Smooth muscle cell (in vitro differentiated cells): ENCODE results near the gene SPIN1. TPM values are rescaled to one million over a fixed set of nuclear protein-coding genes. Genes with fewer than 3 reads are reported as not detected.

ENCODE experiments used
- DNase-seq: peaks from one replicate; lab custom pipeline; 2025; ENCODE audit not compliant: unreplicated experiment; lab: John Stamatoyannopoulos, UW
- H2AFZ ChIP-seq: fragments of 200-600 bp; sonication (generic); 2 replicates; pipeline ENCODE4 v1.6.0; 2016; ENCODE audit warnings: antibody characterized with exemption, low read depth, mild to moderate bottlenecking
- H3F3A ChIP-seq: fragments of 200-600 bp; sonication (generic); 2 replicates; pipeline ENCODE4 v1.6.0; 2017; ENCODE audit warnings: antibody characterized with exemption, low read depth
- H3K27ac ChIP-seq: fragments of 200-600 bp; sonication (generic); 2 replicates; pipeline ENCODE4 v1.5.1; 2016; ENCODE audit warnings: low read depth, mild to moderate bottlenecking
- H3K27me3 ChIP-seq: fragments of 200-600 bp; sonication (generic); 2 replicates; pipeline ENCODE4 v1.6.1; 2016; ENCODE audit warnings: low read depth, mild to moderate bottlenecking
- H3K36me3 ChIP-seq: fragments of 200-600 bp; sonication (generic); 2 replicates; pipeline ENCODE4 v1.5.1; 2016; ENCODE audit warnings: low read depth
- H3K4me1 ChIP-seq: fragments of 200-600 bp; sonication (generic); 2 replicates; pipeline ENCODE4 v1.5.1; 2016; ENCODE audit warnings: low read depth
- H3K4me2 ChIP-seq: fragments of 200-600 bp; sonication (generic); 2 replicates; pipeline ENCODE4 v1.6.0; 2016; ENCODE audit warnings: mild to moderate bottlenecking
- H3K4me3 ChIP-seq: fragments of 200-600 bp; sonication (generic); 2 replicates; pipeline ENCODE4 v1.5.1; 2016; ENCODE audit warnings: mild to moderate bottlenecking
- H3K79me2 ChIP-seq: fragments of 200-600 bp; sonication (generic); 2 replicates; pipeline ENCODE4 v1.6.0; 2016; ENCODE audit warnings: low read depth, mild to moderate bottlenecking
- H3K9ac ChIP-seq: fragments of 200-600 bp; sonication (generic); 2 replicates; pipeline ENCODE4 v1.6.0; 2016; ENCODE audit warnings: low read depth
- H3K9me3 ChIP-seq: fragments of 200-600 bp; sonication (generic); replicated peaks from 2 replicates; pipeline ENCODE4 v1.5.1; 2016; ENCODE audit warnings: low read depth
- H4K20me1 ChIP-seq: fragments of 200-600 bp; sonication (generic); 2 replicates; pipeline ENCODE4 v1.6.0; 2016; ENCODE audit warnings: low read depth
- CTCF ChIP-seq: fragments of 200-600 bp; sonication (generic); IDR thresholded peaks from 2 replicates; pipeline ENCODE4 v1.5.1; 2017; ENCODE audit warnings: borderline replicate concordance, mild to moderate bottlenecking, antibody characterized with exemption; ENCODE audit not compliant: insufficient read depth, poor library complexity, severe bottlenecking
- WGBS: methylation state at CpG from one replicate; pipeline ENCODE4 v1.1.7; 2016; ENCODE audit warnings: low lambda C conversion rate; 5-methylcytosine and 5-hydroxymethylcytosine counted together
- polyA plus RNA-seq: library from polyadenylated mRNA; unstranded; fragments of >200 nt; fragmentation: Nextera tagmentation; extraction: Ambion mirVana; gene quantifications from 2 replicates; pipeline ENCODE4 v1.2.1, GENCODE V29; 2016
- total RNA-seq: library from RNA; depleted of rRNA; stranded (reverse); fragments of >200 nt; gene quantifications from 2 replicates; pipeline ENCODE4 v1.2.3, GENCODE V29; 2014

The SPIN1 gene
- total and polyA plus RNA-seq, 2 experiments from 2014 or later, result 56.4 to 122 TPM

GRCh38 chr9:88446728-88447127 lies 58.5 kb downstream of the SPIN1 start:
- Histone ChIP-seq H3K27me3 (no peaks in the 10 kb centered on the region), H3F3A (peaks cover 3% of the 10 kb centered on the region), H3K4me3 (no peak overlapping the region), H3K9ac (no peak overlapping the region), H3K79me2 (peaks cover 93% of the 10 kb centered on the region), H3K27ac (no peak overlapping the region), H4K20me1 (peaks cover 71% of the 10 kb centered on the region), H3K9me3 (no peaks in the 10 kb centered on the region), H3K4me2 (no peak overlapping the region), H3K36me3 (peaks cover 10% of the 10 kb centered on the region), H3K4me1 (no peaks in the 10 kb centered on the region), H2AFZ (no peak overlapping the region)
- no peak for DNase-seq
- no peak for TF ChIP-seq CTCF
- 98% methylated on average over 2 of the region's 2 CpGs for WGBS

- peaks cover 3% of the 10 kb centered on the region for H3F3A ChIP-seq
- H3K9ac ChIP-seq, result no peak overlapping the region
- H3K4me2 ChIP-seq, result no peak overlapping the region
- DNase-seq, result no peak
- no peak for TF ChIP-seq CTCF
- WGBS, result 93% methylated on average over 4 of the region's 4 CpGs
- no peaks in the 10 kb centered on the region for H3K27me3 ChIP-seq
- no peaks in the 10 kb centered on the region for H3K4me1 ChIP-seq
- no peak overlapping the region for H2AFZ ChIP-seq
- no peak overlapping the region for H3K27ac ChIP-seq
- peaks cover 72% of the 10 kb centered on the region for H4K20me1 ChIP-seq
- peaks cover 87% of the 10 kb centered on the region for H3K79me2 ChIP-seq
- no peak overlapping the region for H3K4me3 ChIP-seq
- H3K36me3 ChIP-seq, result peaks cover 10% of the 10 kb centered on the region
- H3K9me3 ChIP-seq, result no peaks in the 10 kb centered on the region
Observed at GRCh38 chr9:88447431-88447830, 59.2 kb downstream of the SPIN1 start.

- Histone ChIP-seq H2AFZ (no peak overlapping the region), H3K36me3 (peaks cover 12% of the 10 kb centered on the region), H3K9ac (no peak overlapping the region), H3F3A (peaks cover 3% of the 10 kb centered on the region), H3K9me3 (no peaks in the 10 kb centered on the region), H4K20me1 (peaks cover 63% of the 10 kb centered on the region), H3K4me3 (no peak overlapping the region), H3K4me1 (no peaks in the 10 kb centered on the region), H3K27ac (no peak overlapping the region), H3K4me2 (no peak overlapping the region), H3K79me2 (peaks cover 55% of the 10 kb centered on the region), H3K27me3 (no peaks in the 10 kb centered on the region)
- 95% methylated on average over 5 of the region's 5 CpGs for WGBS
- DNase-seq, result no peak
- no peak for TF ChIP-seq CTCF
Observed at GRCh38 chr9:88451160-88451559, 62.9 kb downstream of the SPIN1 start.

- Histone ChIP-seq H3K4me2 (no peak overlapping the region), H3K9ac (no peak overlapping the region), H3K9me3 (no peaks in the 10 kb centered on the region), H3K4me1 (peaks cover 15% of the 10 kb centered on the region), H3K27me3 (no peaks in the 10 kb centered on the region), H3K79me2 (peaks cover 36% of the 10 kb centered on the region), H3K4me3 (no peak overlapping the region), H3K27ac (no peak overlapping the region), H4K20me1 (peaks cover 19% of the 10 kb centered on the region), H2AFZ (no peak overlapping the region), H3K36me3 (peaks cover 2% of the 10 kb centered on the region), H3F3A (no peaks in the 10 kb centered on the region)
- 85% methylated on average over 5 of the region's 5 CpGs for WGBS
- no peak for DNase-seq
- TF ChIP-seq CTCF, result no peak
Observed at GRCh38 chr9:88458716-88459465, 70.6 kb downstream of the SPIN1 start.
